PC-3 (cell line): Measurements from ENCODE around the gene PIGA. TPM values are rescaled to one million over a fixed set of nuclear protein-coding genes. Genes with fewer than 3 reads are reported as not detected.

ENCODE experiments used
- ATAC-seq: fragments of 200-7000 bp; cut with Tn5 transposase; 2 replicates; pipeline ENCODE4 v1.9.1; 2020; ENCODE audit warnings: mild to moderate bottlenecking, moderate library complexity
- BruUV-seq: library from RNA; stranded (reverse); fragments of 400-500 nt; replicated peaks from 2 replicates; lab custom pipeline; 2021; lab: Mats Ljungman, UMichigan
- CTCF ChIA-PET: fragments of 300-600 bp; sonication (Branson Sonifier 250); formaldehyde crosslinking; loops from one replicate; lab custom pipeline; 2022; ENCODE audit warnings: antibody characterized with exemption; lab: Charles Lee
- POLR2A ChIA-PET: fragments of 300-600 bp; sonication (Branson Sonifier 250); formaldehyde crosslinking; loops from one replicate; lab custom pipeline; 2022; ENCODE audit warnings: antibody characterized with exemption; ENCODE audit not compliant: unreplicated experiment; lab: Charles Lee
- DNase-seq: peaks from one replicate; pipeline ENCODE4 v3.0.0-alpha.2; 2015
- H2AFZ ChIP-seq: fragments of 300-600 bp; sonication (generic); 2 replicates; pipeline ENCODE4 v1.6.0; 2016; ENCODE audit warnings: antibody characterized with exemption, low read length
- H3F3A ChIP-seq: fragments of 300-600 bp; sonication (generic); one replicate; pipeline ENCODE4 v1.6.0; 2017; ENCODE audit warnings: antibody characterized with exemption, low read length, control low read depth, mild to moderate bottlenecking; ENCODE audit not compliant: unreplicated experiment
- H3K27ac ChIP-seq: fragments of 300-600 bp; sonication (generic); 2 replicates; pipeline ENCODE4 v1.5.1; 2016; ENCODE audit warnings: mild to moderate bottlenecking, low read length
- H3K27me3 ChIP-seq: fragments of 300-600 bp; sonication (generic); 2 replicates; pipeline ENCODE4 v1.6.1; 2016; ENCODE audit warnings: low read length, mixed read lengths
- H3K36me3 ChIP-seq: fragments of 300-600 bp; sonication (generic); 2 replicates; pipeline ENCODE4 v1.6.1; 2016; ENCODE audit warnings: low read depth, mixed run types, low read length, mixed read lengths
- H3K4me1 ChIP-seq: fragments of 300-600 bp; sonication (generic); 2 replicates; pipeline ENCODE4 v1.5.1; 2016; ENCODE audit warnings: low read length; ENCODE audit not compliant: insufficient read depth
- H3K4me2 ChIP-seq: fragments of 300-600 bp; sonication (generic); 2 replicates; pipeline ENCODE4 v1.6.0; 2016; ENCODE audit warnings: low read length
- H3K4me3 ChIP-seq: fragments of 300-600 bp; sonication (generic); 2 replicates; pipeline ENCODE4 v1.5.1; 2016; ENCODE audit warnings: mild to moderate bottlenecking, low read length, mixed read lengths
- H3K79me2 ChIP-seq: fragments of 300-600 bp; sonication (generic); 2 replicates; pipeline ENCODE4 v1.6.1; 2017; ENCODE audit warnings: low read length, mixed read lengths
- H3K9ac ChIP-seq: fragments of 300-600 bp; sonication (generic); 2 replicates; pipeline ENCODE4 v1.6.0; 2016; ENCODE audit warnings: mild to moderate bottlenecking, low read length
- H3K9me2 ChIP-seq: fragments of 300-600 bp; sonication (generic); replicated peaks from 2 replicates; pipeline ENCODE4 v1.6.1; 2016; ENCODE audit warnings: mixed run types, low read length, mixed read lengths
- H3K9me3 ChIP-seq: fragments of 300-600 bp; sonication (generic); 2 replicates; pipeline ENCODE4 v1.6.1; 2016; ENCODE audit warnings: low read length, mixed read lengths
- H4K20me1 ChIP-seq: fragments of 300-600 bp; sonication (generic); 2 replicates; pipeline ENCODE4 v1.6.1; 2016; ENCODE audit warnings: low read length, mixed read lengths
- CTCF ChIP-seq: fragments of 300-600 bp; sonication (generic); conservative IDR thresholded peaks from 2 replicates; pipeline ENCODE4 v1.5.1; 2017; ENCODE audit warnings: antibody characterized with exemption, low read depth, mild to moderate bottlenecking, low read length
- EZH2 ChIP-seq: fragments of 300-600 bp; sonication (generic); IDR thresholded peaks from one replicate; pipeline ENCODE4 v1.6.1; 2017; ENCODE audit warnings: antibody characterized with exemption, mild to moderate bottlenecking, low read length; ENCODE audit not compliant: unreplicated experiment
- EZH2phosphoT487 ChIP-seq: fragments of 300-600 bp; sonication (generic); IDR thresholded peaks from 2 replicates; pipeline ENCODE4 v1.6.1; 2018; ENCODE audit warnings: mild to moderate bottlenecking, antibody characterized with exemption, low read length, borderline replicate concordance
- intact Hi-C: fragments of 100-400 bp; cut with micrococcal nuclease; formaldehyde crosslinking; loops from 2 replicates; pipeline ENCODE4 v1.9.0; 2023
- total RNA-seq: library from RNA; depleted of rRNA; stranded (reverse); fragments of >200 nt; gene quantifications from 2 replicates; pipeline ENCODE4 v1.2.3, GENCODE V29; 2014

PIGA gene
- total RNA-seq, 1 experiment from 2014 or later, result 17.9 TPM

GRCh38 chrX:15319075-15319474 is 16.2 kb downstream of the PIGA start:
- intact Hi-C loops, result no loop called here
- no peak for DNase-seq
- Histone ChIP-seq H3K9me3 (no peaks in the 10 kb centered on the region), H3K4me3 (no peak overlapping the region), H3K27me3 (no peaks in the 10 kb centered on the region), H3K4me1 (no peaks in the 10 kb centered on the region), H2AFZ (no peak overlapping the region), H3K9me2 (no peaks in the 10 kb centered on the region), H3K27ac (no peak overlapping the region), H3K4me2 (no peak overlapping the region), H3K79me2 (no peaks in the 10 kb centered on the region), H3F3A (no peaks in the 10 kb centered on the region), H4K20me1 (no peaks in the 10 kb centered on the region), H3K9ac (no peak overlapping the region), H3K36me3 (peaks cover 8% of the 10 kb centered on the region; the same call in 1 of the 2 replicates)
- no peak for ATAC-seq
- ChIA-PET POLR2A (no interaction called here), CTCF (no interaction called here)
- TF ChIP-seq CTCF (no peak), EZH2phosphoT487 (no peak), EZH2 (no peak)
- no TSS peak for BruUV-seq

- Histone ChIP-seq H3K27ac (no peak within 1 kb of the TSS), H3K9me3 (no peaks in the 10 kb centered on the region), H3K4me3 (no peak within 1 kb of the TSS), H3K27me3 (no peaks in the 10 kb centered on the region), H3K36me3 (0 out of 2 replicates have a peak, but pooled peaks cover 3% of the 10 kb centered on the region), H3K79me2 (no peaks in the 10 kb centered on the region), H3K9ac (no peak within 1 kb of the TSS), H2AFZ (no peak within 1 kb of the TSS), H3F3A (no peaks in the 10 kb centered on the region), H4K20me1 (no peaks in the 10 kb centered on the region), H3K4me1 (peaks cover 5% of the 10 kb centered on the region), H3K9me2 (no peaks in the 10 kb centered on the region), H3K4me2 (no peak within 1 kb of the TSS)
- DNase-seq (no peak), ATAC-seq (no peak)
- CTCF ChIA-PET, result no interaction called here
- TF ChIP-seq CTCF (no peak), EZH2phosphoT487 (no peak), EZH2 (no peak)
- intact Hi-C loops, result no loop called here
- BruUV-seq, result no TSS peak
- POLR2A ChIA-PET, result no interaction called here
These were observed 19.8 kb downstream of the PIGA start, which contains the start of gene ASB11 for GRCh38 chrX:15315509-15315908. Gene ASB11, minus strand, starts transcription at chrX:15315640. Its CDS starts 35 bp downstream, at chrX:15315605.

GRCh38 chrX:15314472-15314871 is 20.9 kb downstream of the PIGA start:
- ATAC-seq (no peak), DNase-seq (no peak)
- 0 out of 2 replicates have a peak, but pooled peaks cover 3% of the 10 kb centered on the region for H3K36me3 ChIP-seq
- ChIA-PET POLR2A (no interaction called here), CTCF (no interaction called here)
- no peak overlapping the region for H3K9ac ChIP-seq
- H3K4me3 ChIP-seq, result no peak overlapping the region
- H3K9me3 ChIP-seq, result no peaks in the 10 kb centered on the region
- intact Hi-C loops, result no loop called here
- no peaks in the 10 kb centered on the region for H3K79me2 ChIP-seq
- H2AFZ ChIP-seq, result no peak overlapping the region
- H4K20me1 ChIP-seq, result no peaks in the 10 kb centered on the region
- TF ChIP-seq EZH2phosphoT487, result no peak
- TF ChIP-seq CTCF, result no peak
- TF ChIP-seq EZH2, result no peak
- H3K4me2 ChIP-seq, result no peak overlapping the region
- no peaks in the 10 kb centered on the region for H3K27me3 ChIP-seq
- no TSS peak for BruUV-seq
- no peaks in the 10 kb centered on the region for H3K9me2 ChIP-seq
- peaks cover 12% of the 10 kb centered on the region for H3K4me1 ChIP-seq
- no peak overlapping the region for H3K27ac ChIP-seq
- H3F3A ChIP-seq, result no peaks in the 10 kb centered on the region
